ENCODE measurements around the gene SLC18A2.
"Not testable (repeated sequence)": the region's sequence is repeated elsewhere in the genome, so short reads cannot be mapped to it uniquely, and the experiment has no call there.

SLC18A2 gene

DNA sequence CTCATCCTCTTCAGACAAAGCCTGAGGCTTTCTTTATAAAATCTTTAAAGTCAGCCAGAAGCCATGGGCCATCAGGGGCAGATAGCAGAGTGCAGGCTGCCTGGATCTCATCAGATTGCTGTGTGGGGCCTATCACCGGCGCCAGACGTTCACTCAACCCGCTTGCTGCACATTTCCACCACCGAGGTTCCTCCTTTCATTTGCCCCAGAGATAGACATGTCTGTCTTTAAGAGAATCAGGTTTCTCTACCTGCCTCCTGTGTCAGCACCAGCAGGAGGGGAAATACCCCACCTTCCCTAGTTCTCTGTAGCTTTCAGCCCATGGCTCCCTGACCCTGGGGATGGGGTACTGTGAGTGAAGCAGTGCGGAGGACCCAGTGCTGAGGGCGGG is 22.0 kb downstream of the SLC18A2 start:
- DNase-seq (ENCODE audit: low spot score) = no peak

DNA sequence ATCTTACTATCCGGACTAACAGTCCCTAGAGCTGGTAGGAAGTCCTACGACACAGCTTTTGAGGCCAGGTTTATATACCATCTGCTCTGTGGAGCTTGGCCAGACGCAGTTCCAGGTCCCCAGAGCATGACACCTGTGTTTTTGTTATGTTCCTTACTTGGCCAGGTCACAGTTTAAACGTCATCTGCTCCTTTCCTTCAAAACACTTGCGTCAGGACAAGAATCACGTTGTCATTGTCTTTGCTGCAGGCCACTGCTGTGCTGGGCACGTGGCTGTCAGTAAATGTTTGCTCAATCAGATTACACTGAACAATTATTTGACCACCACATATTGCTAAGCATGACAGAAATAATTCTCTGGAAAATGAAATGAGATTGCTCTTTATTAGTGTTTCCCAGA is 23.9 kb downstream of the SLC18A2 start:
- DNase-seq (ENCODE audit: low spot score) = no peak

DNA sequence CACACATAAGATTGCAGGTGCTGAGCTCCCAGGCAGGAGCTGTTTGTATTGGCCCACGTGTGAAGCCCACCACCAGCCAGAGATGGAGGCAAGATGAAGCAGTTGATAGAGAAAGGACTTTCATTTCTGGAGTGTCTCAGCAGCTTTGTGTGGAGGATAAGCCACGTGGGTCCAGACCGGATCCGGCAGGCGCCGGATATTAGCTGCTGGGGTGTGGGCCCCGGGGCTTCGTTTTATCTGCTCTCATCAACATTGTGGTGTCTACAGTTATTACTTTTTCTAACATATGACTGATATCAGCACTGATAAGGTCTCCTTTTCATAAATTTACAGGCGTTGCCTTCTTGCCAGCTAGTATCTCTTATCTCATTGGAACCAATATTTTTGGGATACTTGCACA is 25.5 kb downstream of the SLC18A2 start:
- no peak for DNase-seq (ENCODE audit: low spot score)

DNA sequence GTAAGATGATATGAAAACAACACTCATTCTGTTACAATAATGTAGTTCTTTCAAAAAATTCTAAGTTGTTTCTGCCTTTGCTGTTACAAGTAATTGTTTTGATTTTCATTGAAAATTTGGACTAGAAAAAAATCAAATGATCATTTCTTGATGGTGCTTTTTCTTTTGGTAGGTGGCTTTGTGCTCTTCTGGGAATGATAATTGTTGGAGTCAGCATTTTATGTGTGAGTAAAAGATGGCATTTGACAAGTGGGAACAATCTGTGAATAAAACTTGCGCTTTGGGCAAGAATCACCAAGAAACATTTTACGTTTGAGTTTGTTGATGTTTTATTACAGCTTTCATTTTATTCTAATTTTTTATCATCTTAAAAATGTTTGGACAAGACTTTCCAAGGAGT is 25.9 kb downstream of the SLC18A2 start:
- no peak for DNase-seq (ENCODE audit: low spot score)

DNA sequence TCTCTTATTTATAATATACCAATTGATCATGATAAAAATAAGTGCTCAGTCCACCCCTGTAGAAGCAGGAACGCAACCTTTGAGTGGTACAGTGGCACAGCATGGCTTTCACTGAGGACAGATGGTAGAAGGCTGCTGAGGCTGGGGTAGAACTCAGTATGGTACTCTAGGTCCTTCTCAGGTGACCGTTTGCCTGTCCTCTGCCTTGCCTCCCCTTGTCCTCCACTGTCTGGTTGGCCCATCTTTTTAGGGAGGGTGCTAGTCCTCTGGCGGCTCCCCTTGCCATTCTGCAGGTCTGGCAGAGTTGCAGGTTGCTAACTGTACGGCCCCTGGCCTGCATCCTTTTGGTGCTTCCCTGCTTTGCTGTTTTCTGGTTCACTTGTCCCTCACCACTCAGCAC is 27.3 kb downstream of the SLC18A2 start:
- DNase-seq (ENCODE audit: low spot score) = no peak

DNA sequence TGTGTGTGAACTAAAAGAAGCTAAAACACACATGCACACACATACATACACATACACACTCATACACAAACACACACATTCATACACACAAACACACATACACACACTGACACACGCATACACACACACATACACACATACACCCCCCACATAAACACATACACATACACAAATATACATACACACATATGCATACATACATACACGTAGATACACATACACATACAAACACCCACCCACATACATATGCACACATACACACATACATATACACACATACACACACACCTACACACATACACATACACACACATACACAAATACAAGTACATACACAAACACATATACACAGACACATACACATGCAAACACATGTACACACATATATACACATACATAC is 28.0 kb downstream of the SLC18A2 start:
- no peak for DNase-seq (ENCODE audit: low spot score)

DNA sequence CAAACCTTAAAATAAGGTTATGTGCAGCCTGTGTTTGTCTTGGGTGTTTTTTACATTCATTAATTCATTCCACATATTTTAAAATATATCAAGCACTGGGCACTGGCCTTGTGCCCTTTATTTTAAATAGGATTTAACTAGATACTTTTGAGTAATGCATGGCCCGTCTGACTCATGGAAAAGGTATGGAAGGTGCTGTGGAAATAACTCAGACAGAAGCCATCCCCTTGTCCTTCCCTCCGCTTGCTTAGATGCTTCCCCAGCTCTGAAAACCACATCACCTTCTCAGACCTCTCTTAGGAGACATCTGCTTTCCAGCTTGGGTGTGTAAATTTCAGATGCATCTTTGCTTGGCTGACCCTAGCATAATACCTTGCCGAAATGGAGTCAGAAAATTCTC is 30.5 kb downstream of the SLC18A2 start:
- DNase-seq (ENCODE audit: low spot score) = no peak

DNA sequence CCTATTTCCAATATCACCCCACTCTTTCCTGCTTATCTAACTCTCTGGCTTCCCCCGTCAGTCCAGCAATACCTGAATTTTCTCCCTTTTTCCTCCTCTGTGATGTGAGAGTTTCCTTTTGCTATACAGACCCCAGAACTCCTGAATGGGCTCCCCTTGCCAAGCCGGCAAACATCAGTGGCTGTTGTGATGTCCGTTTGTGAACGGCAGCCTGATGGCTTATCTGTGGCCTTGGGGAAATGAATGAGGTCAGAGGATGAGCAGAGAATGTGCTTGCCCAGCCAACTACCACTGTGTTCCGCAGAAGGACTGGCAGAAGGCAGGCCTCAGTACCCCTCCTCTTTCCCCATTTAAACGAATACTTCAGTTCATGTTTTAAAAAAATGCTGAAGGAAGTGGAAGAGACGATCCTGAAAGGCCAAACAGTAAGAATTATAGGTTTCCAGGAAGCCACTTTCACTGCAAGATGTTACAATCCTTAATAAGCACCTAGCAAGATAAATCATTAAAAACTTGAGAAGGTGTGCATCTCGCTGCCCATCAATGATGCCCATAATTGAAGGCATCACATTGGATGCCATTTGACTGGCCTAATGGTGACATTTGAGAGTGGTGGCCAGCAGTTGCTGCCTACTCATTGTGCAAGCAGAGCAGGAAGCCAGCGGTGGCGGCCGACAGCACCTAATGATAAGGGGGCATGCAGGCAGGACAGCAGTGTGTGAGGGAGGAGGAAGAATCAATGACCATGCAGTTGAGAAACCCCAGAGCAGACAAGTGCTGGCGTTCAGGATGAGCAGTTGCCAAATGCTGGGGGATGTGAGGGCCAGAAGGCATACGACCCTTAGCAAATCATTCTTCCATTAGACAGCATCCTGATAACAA is 31.5 kb downstream of the SLC18A2 start:
- DNase-seq (ENCODE audit: low spot score) = no peak

DNA sequence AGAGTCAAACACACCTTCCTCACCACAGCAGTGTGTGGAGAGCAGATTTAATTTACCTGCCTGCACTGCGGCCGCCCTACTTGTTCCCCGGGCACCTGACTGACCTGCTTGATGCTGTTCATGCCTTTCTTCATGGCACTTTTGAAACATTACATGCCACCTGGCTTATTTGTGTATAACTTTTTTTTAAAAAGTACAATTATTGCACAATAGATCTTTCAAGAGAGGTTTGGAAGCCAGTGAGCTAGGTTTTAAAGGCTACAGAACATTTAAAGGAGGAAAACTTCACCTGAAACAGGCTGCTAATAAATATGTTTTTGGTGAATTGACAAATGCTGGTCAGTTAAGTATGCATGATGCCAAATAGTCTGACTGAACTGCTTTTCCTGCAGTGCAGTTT is 33.1 kb downstream of the SLC18A2 start:
- DNase-seq (ENCODE audit: low spot score) = no peak

DNA sequence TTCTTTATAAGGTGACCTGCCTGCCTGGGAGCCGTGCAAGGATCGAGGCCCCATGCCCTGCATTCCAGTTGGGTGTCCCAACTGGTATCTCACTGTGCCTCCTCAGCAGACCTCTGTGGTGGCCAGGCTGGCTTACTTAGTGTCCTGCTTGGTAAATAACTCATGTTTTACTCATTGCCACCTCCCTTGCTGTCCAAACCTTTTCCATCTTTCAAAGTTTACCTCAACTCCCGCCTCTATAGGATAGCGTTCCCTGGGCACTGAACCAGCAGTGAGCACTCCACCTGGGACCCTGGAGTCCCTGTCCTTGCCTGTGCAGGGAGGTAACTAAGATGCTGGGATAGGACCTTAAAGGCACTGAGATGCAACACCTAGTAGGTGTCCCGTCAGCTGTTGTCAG is 33.6 kb downstream of the SLC18A2 start:
- no peak for DNase-seq (ENCODE audit: low spot score)

DNA sequence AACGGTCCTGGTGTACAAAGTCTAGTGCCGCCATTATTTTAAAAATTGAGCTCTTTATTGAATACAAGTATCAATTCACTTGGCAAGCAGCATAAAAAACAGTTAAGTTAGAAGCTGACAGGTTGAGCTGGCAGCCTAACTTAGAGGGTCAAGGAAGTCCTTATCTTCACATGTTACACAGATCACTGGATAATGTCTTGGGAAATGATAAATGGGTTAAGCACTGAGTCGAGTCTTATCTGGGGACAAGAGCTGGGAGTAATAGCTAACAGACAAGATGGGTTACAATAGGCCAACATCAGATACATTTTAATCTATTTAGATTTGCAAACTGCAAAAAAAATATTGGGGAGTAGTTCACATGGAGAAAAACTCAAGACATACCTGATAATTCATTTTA is 34.2 kb downstream of the SLC18A2 start:
- no peak for DNase-seq (ENCODE audit: low spot score)

DNA sequence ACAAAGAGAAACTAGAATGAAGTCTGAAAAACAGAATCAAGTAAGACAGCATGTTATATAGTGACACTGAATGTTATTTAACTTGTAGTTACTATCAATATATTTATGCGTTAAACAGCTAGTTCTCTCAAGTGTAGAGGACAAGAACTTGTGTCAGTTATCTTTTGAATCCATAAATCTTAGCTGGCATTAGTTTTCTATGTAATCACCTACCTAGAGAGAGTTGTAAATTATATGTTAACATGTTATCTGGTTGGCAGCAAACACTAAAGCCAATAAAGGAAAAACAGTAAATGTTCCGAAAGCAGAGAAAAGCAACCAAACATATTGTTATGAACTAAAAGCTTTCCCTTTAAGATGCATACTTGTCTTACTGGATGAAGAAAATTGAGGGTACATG is 36.8 kb downstream of the SLC18A2 start:
- DNase-seq (ENCODE audit: low spot score) = no peak

DNA sequence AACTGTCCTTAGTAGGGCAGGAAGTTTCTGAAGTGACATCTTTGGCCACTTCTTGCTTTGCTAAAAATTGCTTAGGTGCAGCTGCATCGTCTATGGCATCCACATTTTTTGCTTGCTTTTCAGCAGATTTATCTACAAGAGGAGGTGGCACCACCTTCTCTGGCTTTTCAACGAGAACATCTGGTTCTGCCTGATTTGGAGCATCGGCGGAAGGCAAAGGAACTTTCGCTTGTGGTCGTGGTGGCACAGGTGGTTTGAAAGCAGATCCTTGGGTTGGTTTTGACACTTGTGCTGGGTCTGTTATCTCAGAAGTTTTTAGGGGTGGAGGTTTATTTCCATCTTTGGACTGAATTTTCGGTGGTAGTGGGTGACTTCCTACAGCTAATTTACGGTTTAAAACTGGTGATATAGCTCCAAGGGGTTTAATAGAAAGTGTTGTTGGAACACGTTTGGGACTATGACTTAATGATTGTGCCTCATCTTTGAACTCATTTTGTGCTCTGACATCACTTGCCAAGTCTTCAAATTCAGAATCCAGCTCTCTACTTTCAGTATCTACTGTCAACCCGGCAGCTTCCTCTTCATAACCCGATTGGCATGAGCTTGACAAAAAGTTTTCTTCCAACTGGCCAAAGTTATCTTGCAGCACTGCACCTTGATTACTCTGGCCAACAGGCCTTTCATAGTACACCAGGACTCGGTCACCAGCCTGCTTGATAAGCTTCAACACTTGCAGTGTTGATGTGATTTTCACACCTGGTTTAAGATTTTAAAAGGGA is 44.0 kb downstream of the SLC18A2 start:
- no peak for DNase-seq (ENCODE audit: low spot score)

DNA sequence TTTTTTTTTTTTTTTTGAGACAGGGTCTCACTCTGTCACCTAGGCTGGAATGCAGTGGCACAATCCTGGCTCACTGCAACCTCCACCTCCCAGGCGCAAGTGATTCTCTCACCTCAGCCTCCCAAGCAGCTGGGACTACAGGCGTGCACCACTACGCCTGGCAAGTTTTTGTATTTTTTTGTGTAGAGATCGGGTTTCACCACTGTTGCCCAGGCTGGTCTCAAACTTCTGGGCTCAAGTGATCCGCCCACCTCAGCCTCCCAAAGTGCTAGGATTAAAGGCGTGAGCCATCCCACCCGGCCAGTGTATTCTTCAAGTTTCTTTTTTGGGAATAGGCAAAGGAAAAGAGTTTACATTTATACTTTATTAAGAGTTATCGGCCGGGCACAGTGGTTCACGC is 50.0 kb downstream of the SLC18A2 start:
- DNase-seq (ENCODE audit: low spot score) = not testable (repeated sequence)

DNA sequence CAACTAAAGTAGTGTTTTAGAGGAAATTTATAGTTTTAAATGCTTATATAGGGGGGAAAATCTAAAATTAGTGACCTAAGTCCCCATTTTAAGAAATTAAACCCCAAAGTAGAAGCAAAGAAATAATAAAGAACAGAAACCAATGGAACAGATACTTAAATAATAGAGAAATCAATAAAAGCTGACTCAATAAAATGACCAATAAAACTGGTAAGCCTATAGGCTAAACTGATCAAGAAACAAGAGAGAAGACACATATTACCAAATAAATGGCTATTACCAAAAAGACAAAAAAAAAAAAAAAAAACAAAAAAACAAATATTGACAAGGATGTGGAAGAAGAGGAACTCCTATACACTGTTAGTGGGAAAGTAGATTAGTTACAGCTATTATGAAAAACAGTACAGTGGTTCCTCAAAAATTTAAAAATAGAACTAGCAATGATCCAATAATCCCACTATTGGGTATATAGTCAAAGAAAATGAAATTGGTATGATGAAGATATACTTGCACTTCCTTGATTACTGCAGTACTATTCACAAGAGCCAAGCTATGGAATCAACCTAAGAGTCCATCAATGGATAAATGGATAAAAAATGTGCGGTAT is 53.2 kb downstream of the SLC18A2 start:
- DNase-seq (ENCODE audit: low spot score) = no peak

DNA sequence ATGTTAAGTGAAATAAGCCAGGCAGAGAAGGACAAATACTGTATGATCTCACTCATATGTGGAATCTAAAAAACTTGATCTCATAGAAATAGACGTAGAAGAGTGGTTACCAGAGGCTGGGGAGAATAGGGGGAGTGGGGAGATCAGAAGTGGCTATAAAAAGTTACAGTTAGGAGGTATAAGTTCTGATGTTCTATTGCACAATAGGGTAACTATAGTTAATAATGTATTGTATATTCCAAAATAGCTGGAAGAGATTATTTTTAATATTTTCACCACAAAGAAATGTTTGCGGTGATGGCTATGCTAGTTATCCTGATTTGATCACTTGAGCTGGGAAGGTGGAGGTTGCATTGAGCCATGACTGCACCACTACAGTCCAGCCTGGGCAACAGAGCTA is 53.8 kb downstream of the SLC18A2 start:
- DNase-seq (ENCODE audit: low spot score) = no peak

DNA sequence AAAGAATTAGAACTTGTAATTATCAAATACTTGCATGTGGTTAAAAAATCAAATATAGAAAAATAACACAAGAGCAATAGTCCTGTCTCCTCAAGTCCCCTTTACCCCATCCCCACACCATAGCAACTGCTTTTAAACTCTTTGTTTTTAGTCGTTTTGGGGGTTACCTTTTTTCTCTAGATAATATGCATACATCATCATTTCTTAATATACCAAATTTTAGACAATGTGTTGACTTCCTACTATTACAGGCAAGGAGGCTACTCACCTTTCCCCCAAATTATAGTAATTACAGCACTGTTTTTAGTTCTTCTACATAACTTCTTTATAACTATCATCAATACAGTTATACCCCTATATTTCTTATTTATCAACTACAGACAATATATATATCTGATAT is 57.3 kb downstream of the SLC18A2 start:
- DNase-seq (ENCODE audit: low spot score) = no peak

DNA sequence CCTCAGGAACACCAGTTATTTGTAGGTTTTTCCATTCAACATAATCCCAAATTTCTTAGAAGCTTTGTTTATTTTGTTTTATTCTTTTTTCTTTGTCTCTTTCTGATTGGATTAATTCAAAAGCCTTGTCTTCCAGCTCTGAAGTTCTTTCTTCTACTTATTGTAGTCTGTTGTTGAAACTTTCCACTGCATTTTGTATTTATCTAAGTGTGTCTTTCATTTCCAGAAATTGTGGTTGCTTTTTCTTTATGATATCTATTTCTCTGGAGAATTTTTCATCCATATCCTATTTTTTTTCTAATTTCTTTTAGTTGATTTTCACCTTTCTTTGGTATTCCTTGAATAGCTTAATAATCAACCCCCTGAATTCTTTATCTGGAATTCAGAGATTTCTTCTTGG is 58.5 kb downstream of the SLC18A2 start:
- DNase-seq (ENCODE audit: low spot score) = no peak

DNA sequence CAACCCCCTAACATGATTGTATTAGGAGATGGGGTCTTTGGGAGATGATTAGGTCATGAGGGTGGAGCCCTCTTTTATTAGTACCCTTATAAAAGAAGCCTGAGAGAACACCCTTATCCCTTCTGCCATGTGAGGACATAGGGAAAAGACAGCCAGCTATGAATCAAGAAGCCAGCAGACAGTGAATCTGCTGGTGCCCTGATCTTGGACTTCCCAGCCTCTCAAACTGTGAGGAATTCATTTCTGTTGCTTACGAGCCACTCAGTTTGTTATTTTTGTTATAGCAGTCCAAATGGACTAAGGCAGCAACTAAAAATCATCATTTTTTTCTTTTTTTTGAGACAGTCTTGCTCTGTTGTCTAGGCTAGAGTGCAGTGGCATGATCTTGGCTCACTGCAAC is 59.8 kb downstream of the SLC18A2 start:
- DNase-seq (ENCODE audit: low spot score) = no peak

DNA sequence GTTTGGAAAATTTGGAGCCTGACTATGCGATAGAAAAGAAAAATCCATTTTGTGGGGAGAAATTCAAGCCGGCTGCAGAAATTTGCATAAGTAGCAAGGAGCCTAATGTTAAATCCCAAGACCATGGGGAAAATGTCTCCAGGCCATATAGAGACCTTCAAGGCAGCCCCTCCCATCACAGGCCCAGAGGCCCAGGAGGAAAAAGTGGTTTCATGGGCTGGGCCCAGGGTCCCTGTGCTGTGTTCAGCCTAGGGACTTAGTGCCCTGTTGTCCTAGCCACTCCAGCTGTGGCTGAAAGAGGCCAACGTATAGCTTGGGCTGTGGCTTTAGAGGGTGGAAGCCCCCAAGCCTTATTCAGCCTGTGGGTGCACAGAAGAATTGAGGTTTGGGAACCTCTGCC is 62.5 kb downstream of the SLC18A2 start:
- not testable (repeated sequence) for DNase-seq (ENCODE audit: low spot score)

DNA sequence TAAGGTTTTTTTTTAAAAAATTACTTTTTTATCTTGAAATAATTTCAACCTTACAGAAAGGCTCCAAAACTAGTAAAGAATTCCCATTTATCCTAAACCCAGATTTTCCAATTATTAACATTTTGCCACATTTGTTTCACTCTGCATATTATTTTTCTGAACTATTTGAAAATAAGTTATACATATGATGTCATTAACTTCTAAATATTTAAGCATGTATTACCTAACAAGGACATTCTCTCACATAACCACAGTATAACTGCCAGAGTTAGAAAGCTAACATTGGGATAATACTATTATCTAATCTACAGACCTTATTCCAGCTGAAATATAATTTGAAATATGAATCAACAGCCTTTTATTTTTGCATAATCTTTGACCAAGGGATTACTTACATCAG is 65.8 kb downstream of the SLC18A2 start:
- no peak for DNase-seq (ENCODE audit: low spot score)

DNA sequence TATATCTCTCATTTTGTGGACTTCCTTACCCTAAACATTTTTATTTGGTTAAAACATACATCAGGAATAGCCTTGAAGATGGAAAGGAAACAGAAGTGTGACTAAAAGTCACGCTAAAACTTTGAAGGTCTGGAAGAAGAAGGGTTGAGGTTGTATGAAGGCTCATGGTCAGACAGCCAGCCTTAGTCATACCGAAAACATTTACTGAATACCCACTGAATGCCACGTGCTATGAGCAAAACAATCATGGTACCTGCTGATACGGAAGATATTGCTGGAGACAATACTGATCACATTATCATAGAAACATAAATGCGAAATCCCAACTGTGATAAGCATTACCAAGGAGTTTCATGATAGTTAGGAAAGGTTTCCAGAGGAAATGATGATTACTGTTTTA is 70.3 kb downstream of the SLC18A2 start:
- no peak for DNase-seq (ENCODE audit: low spot score)

DNA sequence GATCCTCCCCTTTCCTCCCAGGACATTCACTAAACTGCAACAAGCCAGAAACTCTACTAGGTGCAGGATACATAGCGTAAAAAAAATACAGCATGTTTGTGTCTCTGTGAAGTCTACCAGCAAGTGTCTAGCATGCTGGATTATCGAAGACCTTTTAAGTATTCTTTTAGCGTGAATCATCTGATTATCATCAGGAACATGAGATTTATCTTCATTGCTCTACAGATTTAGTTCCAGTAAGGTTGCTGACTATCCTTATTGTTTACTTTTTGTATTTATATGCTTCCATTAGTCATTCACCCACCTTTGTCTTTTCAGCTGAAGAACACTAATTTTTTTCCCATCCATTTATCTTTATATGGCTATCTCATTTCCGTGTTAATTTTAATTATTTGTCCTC is 71.5 kb downstream of the SLC18A2 start:
- DNase-seq (ENCODE audit: low spot score) = no peak
